PC-3 (cell line): ENCODE results near the gene CERS6. TPM values are rescaled to one million over a fixed set of nuclear protein-coding genes. Genes with fewer than 3 reads are reported as not detected.

Experiments used
- ATAC-seq: fragments of 200-7000 bp; cut with Tn5 transposase; 2 replicates; pipeline ENCODE4 v1.9.1; 2020; ENCODE audit warnings: mild to moderate bottlenecking, moderate library complexity
- BruUV-seq: library from RNA; stranded (reverse); fragments of 400-500 nt; replicated peaks from 2 replicates; lab custom pipeline; 2021; lab: Mats Ljungman, UMichigan
- CTCF ChIA-PET: fragments of 300-600 bp; sonication (Branson Sonifier 250); formaldehyde crosslinking; loops from one replicate; lab custom pipeline; 2022; ENCODE audit warnings: antibody characterized with exemption; lab: Charles Lee
- POLR2A ChIA-PET: fragments of 300-600 bp; sonication (Branson Sonifier 250); formaldehyde crosslinking; loops from one replicate; lab custom pipeline; 2022; ENCODE audit warnings: antibody characterized with exemption; ENCODE audit not compliant: unreplicated experiment; lab: Charles Lee
- DNase-seq: peaks from one replicate; pipeline ENCODE4 v3.0.0-alpha.2; 2015
- H2AFZ ChIP-seq: fragments of 300-600 bp; sonication (generic); 2 replicates; pipeline ENCODE4 v1.6.0; 2016; ENCODE audit warnings: antibody characterized with exemption, low read length
- H3F3A ChIP-seq: fragments of 300-600 bp; sonication (generic); one replicate; pipeline ENCODE4 v1.6.0; 2017; ENCODE audit warnings: antibody characterized with exemption, low read length, control low read depth, mild to moderate bottlenecking; ENCODE audit not compliant: unreplicated experiment
- H3K27ac ChIP-seq: fragments of 300-600 bp; sonication (generic); 2 replicates; pipeline ENCODE4 v1.5.1; 2016; ENCODE audit warnings: mild to moderate bottlenecking, low read length
- H3K27me3 ChIP-seq: fragments of 300-600 bp; sonication (generic); 2 replicates; pipeline ENCODE4 v1.6.1; 2016; ENCODE audit warnings: low read length, mixed read lengths
- H3K36me3 ChIP-seq: fragments of 300-600 bp; sonication (generic); 2 replicates; pipeline ENCODE4 v1.6.1; 2016; ENCODE audit warnings: low read depth, mixed run types, low read length, mixed read lengths
- H3K4me1 ChIP-seq: fragments of 300-600 bp; sonication (generic); 2 replicates; pipeline ENCODE4 v1.5.1; 2016; ENCODE audit warnings: low read length; ENCODE audit not compliant: insufficient read depth
- H3K4me2 ChIP-seq: fragments of 300-600 bp; sonication (generic); 2 replicates; pipeline ENCODE4 v1.6.0; 2016; ENCODE audit warnings: low read length
- H3K4me3 ChIP-seq: fragments of 300-600 bp; sonication (generic); 2 replicates; pipeline ENCODE4 v1.5.1; 2016; ENCODE audit warnings: mild to moderate bottlenecking, low read length, mixed read lengths
- H3K79me2 ChIP-seq: fragments of 300-600 bp; sonication (generic); 2 replicates; pipeline ENCODE4 v1.6.1; 2017; ENCODE audit warnings: low read length, mixed read lengths
- H3K9ac ChIP-seq: fragments of 300-600 bp; sonication (generic); 2 replicates; pipeline ENCODE4 v1.6.0; 2016; ENCODE audit warnings: mild to moderate bottlenecking, low read length
- H3K9me2 ChIP-seq: fragments of 300-600 bp; sonication (generic); replicated peaks from 2 replicates; pipeline ENCODE4 v1.6.1; 2016; ENCODE audit warnings: mixed run types, low read length, mixed read lengths
- H3K9me3 ChIP-seq: fragments of 300-600 bp; sonication (generic); 2 replicates; pipeline ENCODE4 v1.6.1; 2016; ENCODE audit warnings: low read length, mixed read lengths
- H4K20me1 ChIP-seq: fragments of 300-600 bp; sonication (generic); 2 replicates; pipeline ENCODE4 v1.6.1; 2016; ENCODE audit warnings: low read length, mixed read lengths
- CTCF ChIP-seq: fragments of 300-600 bp; sonication (generic); conservative IDR thresholded peaks from 2 replicates; pipeline ENCODE4 v1.5.1; 2017; ENCODE audit warnings: antibody characterized with exemption, low read depth, mild to moderate bottlenecking, low read length
- EZH2 ChIP-seq: fragments of 300-600 bp; sonication (generic); IDR thresholded peaks from one replicate; pipeline ENCODE4 v1.6.1; 2017; ENCODE audit warnings: antibody characterized with exemption, mild to moderate bottlenecking, low read length; ENCODE audit not compliant: unreplicated experiment
- EZH2phosphoT487 ChIP-seq: fragments of 300-600 bp; sonication (generic); IDR thresholded peaks from 2 replicates; pipeline ENCODE4 v1.6.1; 2018; ENCODE audit warnings: mild to moderate bottlenecking, antibody characterized with exemption, low read length, borderline replicate concordance
- intact Hi-C: fragments of 100-400 bp; cut with micrococcal nuclease; formaldehyde crosslinking; loops from 2 replicates; pipeline ENCODE4 v1.9.0; 2023
- total RNA-seq: library from RNA; depleted of rRNA; stranded (reverse); fragments of >200 nt; gene quantifications from 2 replicates; pipeline ENCODE4 v1.2.3, GENCODE V29; 2014

CERS6 gene
- total RNA-seq, 1 experiment from 2014 or later = 24.2 TPM

DNA sequence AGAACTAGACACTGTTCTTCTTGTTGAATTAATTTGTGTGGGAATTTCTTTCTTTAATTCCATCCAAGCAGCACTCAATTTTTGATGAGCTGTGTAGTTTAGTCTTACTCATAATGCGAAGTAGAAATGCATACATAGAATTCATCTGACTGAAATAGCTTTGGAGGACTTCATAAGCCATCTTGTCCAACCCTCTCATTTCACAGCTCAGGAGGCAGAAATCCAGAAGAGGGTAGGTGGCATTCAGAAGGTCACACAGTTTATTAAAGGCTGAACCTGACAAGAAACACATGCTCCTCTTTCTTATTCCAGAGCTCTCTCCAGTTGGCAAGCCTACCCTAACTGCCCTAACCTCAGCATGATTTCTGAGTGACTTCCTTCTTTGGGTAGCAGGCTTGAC lies 177.1 kb downstream of the CERS6 start:
- ChIA-PET CTCF (no interaction called here), POLR2A (no interaction called here)
- BruUV-seq = no TSS peak

DNA sequence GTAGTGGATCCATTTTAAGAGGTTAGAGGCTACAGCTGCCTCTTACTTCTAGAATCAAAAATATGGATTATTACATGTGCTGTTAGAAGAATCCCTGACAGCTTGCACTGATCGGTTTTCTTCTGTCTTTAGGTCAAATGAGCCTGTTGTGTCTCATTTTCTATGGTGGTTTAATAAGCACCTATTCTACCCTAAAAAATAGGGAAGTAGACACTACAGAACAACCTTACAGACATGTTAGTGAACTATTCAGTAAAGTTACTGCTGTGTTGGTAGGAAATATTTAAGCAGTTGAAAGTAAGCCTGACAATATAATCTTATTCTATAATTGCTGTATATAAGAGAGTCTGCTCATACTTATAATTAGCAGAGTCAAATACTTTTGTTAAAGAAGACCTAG lies 177.8 kb downstream of the CERS6 start:
- BruUV-seq = no TSS peak
- Histone ChIP-seq H4K20me1 (no peaks in the 10 kb centered on the region), H3K27ac (no peak overlapping the region), H3K9ac (no peak overlapping the region), H3K27me3 (no peaks in the 10 kb centered on the region), H3K36me3 (no peaks in the 10 kb centered on the region), H3K9me3 (no peaks in the 10 kb centered on the region), H3K4me3 (no peak overlapping the region), H3F3A (no peaks in the 10 kb centered on the region), H3K4me2 (no peak overlapping the region), H3K79me2 (no peaks in the 10 kb centered on the region), H3K4me1 (no peaks in the 10 kb centered on the region), H2AFZ (no peak overlapping the region), H3K9me2 (no peaks in the 10 kb centered on the region)
- DNase-seq = no peak
- CTCF ChIA-PET = no interaction called here
- intact Hi-C loops = no loop called here
- TF ChIP-seq CTCF (no peak), EZH2 (no peak), EZH2phosphoT487 (no peak)
- ATAC-seq = no peak
- POLR2A ChIA-PET = no interaction called here

More for the DNA sequence above, 177.1 kb downstream of the CERS6 start:
- intact Hi-C loops = no loop called here
- Histone ChIP-seq H3K4me1 (no peaks in the 10 kb centered on the region), H3K36me3 (no peaks in the 10 kb centered on the region), H3F3A (no peaks in the 10 kb centered on the region), H3K9me2 (no peaks in the 10 kb centered on the region), H3K4me2 (no peak overlapping the region), H3K4me3 (no peak overlapping the region), H4K20me1 (no peaks in the 10 kb centered on the region), H3K9ac (no peak overlapping the region), H3K9me3 (no peaks in the 10 kb centered on the region), H2AFZ (no peak overlapping the region), H3K27me3 (no peaks in the 10 kb centered on the region), H3K79me2 (no peaks in the 10 kb centered on the region), H3K27ac (no peak overlapping the region)
- no peak for TF ChIP-seq CTCF
- no peak for TF ChIP-seq EZH2phosphoT487
- no peak for TF ChIP-seq EZH2
- ATAC-seq (no peak), DNase-seq (no peak)

DNA sequence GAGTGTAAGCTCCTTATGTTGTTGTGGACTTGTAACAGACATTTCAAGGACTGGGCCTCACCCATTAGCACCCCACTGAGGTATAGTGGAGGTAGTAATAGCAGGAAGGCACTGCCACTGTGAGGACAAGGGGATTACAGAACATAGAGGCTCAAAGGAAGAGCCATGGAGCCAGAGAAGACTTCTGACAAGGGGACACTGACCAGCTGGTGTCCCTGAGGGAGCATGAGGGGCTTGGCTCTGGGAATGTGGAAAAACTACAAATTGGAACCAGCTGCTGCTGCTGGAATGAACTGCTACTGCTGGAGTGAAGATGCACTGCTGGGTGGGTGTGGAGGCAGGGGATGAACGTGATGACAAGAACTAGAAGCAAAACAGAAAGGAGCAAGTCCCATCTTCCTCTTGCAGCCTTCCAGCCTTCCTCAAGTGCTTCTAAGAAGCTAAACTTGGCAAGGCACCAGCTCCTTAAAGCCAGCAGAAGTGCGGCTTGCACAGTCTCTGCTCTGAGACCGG lies 179.0 kb downstream of the CERS6 start:
- Histone ChIP-seq H3K9ac (no peak overlapping the region), H3K27ac (no peak overlapping the region), H3K79me2 (no peaks in the 10 kb centered on the region), H3K27me3 (no peaks in the 10 kb centered on the region), H3K4me2 (no peak overlapping the region), H2AFZ (no peak overlapping the region), H4K20me1 (no peaks in the 10 kb centered on the region), H3K4me3 (no peak overlapping the region), H3K36me3 (no peaks in the 10 kb centered on the region), H3K9me2 (no peaks in the 10 kb centered on the region), H3K4me1 (no peaks in the 10 kb centered on the region), H3F3A (no peaks in the 10 kb centered on the region), H3K9me3 (no peaks in the 10 kb centered on the region)
- intact Hi-C loops = no loop called here
- POLR2A ChIA-PET = no interaction called here
- TF ChIP-seq EZH2phosphoT487 = no peak
- TF ChIP-seq EZH2 = no peak
- no peak for TF ChIP-seq CTCF
- no TSS peak for BruUV-seq
- DNase-seq (no peak), ATAC-seq (no peak)
- CTCF ChIA-PET = no interaction called here
